H1 (cell line): ENCODE measurements around the gene VIPR2. TPM values are rescaled to one million over a fixed set of nuclear protein-coding genes. Genes with fewer than 3 reads are reported as not detected.

Source experiments
- CREB1 ChIP-seq: IDR thresholded peaks from 2 replicates; pipeline ENCODE4 v1.6.1; 2012; ENCODE audit warnings: inconsistent platforms
- NANOG ChIP-seq: IDR thresholded peaks from 2 replicates; pipeline ENCODE4 v1.6.1; 2011; ENCODE audit warnings: low read length, low read depth, mild to moderate bottlenecking, inconsistent platforms; ENCODE audit not compliant: insufficient read depth, poor library complexity, severe bottlenecking
- POU5F1 ChIP-seq: IDR thresholded peaks from 2 replicates; pipeline ENCODE4 v1.6.1; 2011; ENCODE audit warnings: low read depth, mild to moderate bottlenecking, low read length, moderate library complexity
- RBBP5 ChIP-seq: IDR thresholded peaks from 2 replicates; pipeline ENCODE4 v1.7.1; 2012; ENCODE audit warnings: low read depth, mild to moderate bottlenecking, inconsistent platforms, low read length, moderate library complexity, borderline replicate concordance
- TBP ChIP-seq: IDR thresholded peaks from 2 replicates; pipeline ENCODE4 v1.6.1; 2011; ENCODE audit warnings: low read depth, low read length, improper control_type of control experiment
- TEAD4 ChIP-seq: IDR thresholded peaks from 2 replicates; pipeline ENCODE4 v1.6.1; 2012; ENCODE audit warnings: low read depth, low read length, inconsistent platforms, mixed read lengths
- polyA plus RNA-seq, 7 experiments: library from polyadenylated mRNA; depleted of rRNA in 3 of 7; stranded (reverse) in 5 of 7; unstranded in 2 of 7; fragments of >200 nt in 5 of 7; fragments of 200-250 nt in 2 of 7; gene quantifications; 1 replicate in 5 of 7; 2 replicates in 1 of 7; 4 replicates in 1 of 7; pipeline versions ENCODE4 v1.2.1 to v1.2.3, GENCODE V29; 2011 to 2013; ENCODE audit warnings: missing spikeins in 2 of 7, mixed read lengths in 2 of 7
- total RNA-seq: library from RNA; stranded (reverse); fragmentation: NEBNext Ultra II Directional; extraction: Animal tissue kit (Norgen Biotek cat#: 25700); gene quantifications from 2 replicates; pipeline ENCODE4 v1.2.1, GENCODE V29; 2021

Gene VIPR2
- total and polyA plus RNA-seq, 2 of the 8 experiments (the other 6 are each of a cell fraction or from before 2014, with no cell fraction given) = 2.4 to 6.3 TPM

GRCh38 chr7:159012353-159013069 lies 132.2 kb downstream of the VIPR2 start (continued):
- TF ChIP-seq NANOG (no peak), CREB1 (no peak), TEAD4 (no peak), TBP (no peak), POU5F1 (no peak), RBBP5 (no peak)
